ENCODE data around the gene OR7C1.
A peak's percentile ranks its signal among the peaks of the same experiment; 100 is the strongest.
"Not testable (repeated sequence)": the region's sequence is repeated elsewhere in the genome, so short reads cannot be mapped to it uniquely, and the experiment has no call there.

OR7C1 gene

GRCh38 chr19:14784730-14785101 is 50.3 kb downstream of the OR7C1 start:
- DNase-seq (ENCODE audit: low spot score) = not testable (repeated sequence)

GRCh38 chr19:14783410-14783998 is 51.5 kb downstream of the OR7C1 start:
- not testable (repeated sequence) for DNase-seq (ENCODE audit: low spot score)

GRCh38 chr19:14782626-14783409 is 52.2 kb downstream of the OR7C1 start:
- no peak for DNase-seq (ENCODE audit: low spot score)

- not testable (repeated sequence) for DNase-seq (ENCODE audit: low spot score)
Measured at GRCh38 chr19:14781713-14782536, 53.1 kb downstream of the OR7C1 start.

GRCh38 chr19:14780622-14781225 is 54.3 kb downstream of the OR7C1 start:
- not testable (repeated sequence) for DNase-seq (ENCODE audit: low spot score)

- no peak for DNase-seq (ENCODE audit: low spot score)
Measured at GRCh38 chr19:14779151-14779550, 55.8 kb downstream of the OR7C1 start.

GRCh38 chr19:14778110-14778845 is 56.7 kb downstream of the OR7C1 start, which contains the start of gene ADGRE2:
Gene ADGRE2, minus strand, starts transcription at chr19:14778560. Its CDS starts 1,804 bp downstream, at chr19:14776756.
- DNase-seq (ENCODE audit: low spot score) = not testable (repeated sequence)

GRCh38 chr19:14777645-14778044 is 57.3 kb downstream of the OR7C1 start:
- not testable (repeated sequence) for DNase-seq (ENCODE audit: low spot score)

GRCh38 chr19:14775869-14776586 is 59.0 kb downstream of the OR7C1 start:
- DNase-seq (ENCODE audit: low spot score) = peak; percentile 49

GRCh38 chr19:14775326-14775725 is 59.7 kb downstream of the OR7C1 start:
- DNase-seq (ENCODE audit: low spot score) = not testable (repeated sequence)

GRCh38 chr19:14774373-14774772 is 60.6 kb downstream of the OR7C1 start:
- DNase-seq (ENCODE audit: low spot score) = no peak

GRCh38 chr19:14773722-14774121 is 61.3 kb downstream of the OR7C1 start:
- not testable (repeated sequence) for DNase-seq (ENCODE audit: low spot score)

- no peak for DNase-seq (ENCODE audit: low spot score)
Measured at GRCh38 chr19:14772995-14773394, 62.0 kb downstream of the OR7C1 start.

GRCh38 chr19:14772467-14772866 is 62.5 kb downstream of the OR7C1 start:
- no peak for DNase-seq (ENCODE audit: low spot score)

- DNase-seq (ENCODE audit: low spot score) = no peak
Measured at GRCh38 chr19:14770944-14771839, 63.8 kb downstream of the OR7C1 start.

- no peak for DNase-seq (ENCODE audit: low spot score)
Measured at GRCh38 chr19:14770136-14770535, 64.8 kb downstream of the OR7C1 start.

GRCh38 chr19:14769201-14769600 is 65.8 kb downstream of the OR7C1 start:
- DNase-seq (ENCODE audit: low spot score) = no peak

- no peak for DNase-seq (ENCODE audit: low spot score)
Measured at GRCh38 chr19:14768001-14768400, 67.0 kb downstream of the OR7C1 start.

GRCh38 chr19:14767466-14767971 is 67.5 kb downstream of the OR7C1 start:
- no peak for DNase-seq (ENCODE audit: low spot score)
